Neural cell (in vitro differentiated cells): ENCODE results near the gene MYO3B. TPM values are rescaled to one million over a fixed set of nuclear protein-coding genes. Genes with fewer than 3 reads are reported as not detected.

Source experiments
- H2AFZ ChIP-seq: fragments of 200-600, 300-800 bp; sonication (generic), shearing (Covaris generic); 2 replicates; pipeline ENCODE4 v1.6.0; 2014; ENCODE audit warnings: low read depth, mild to moderate bottlenecking, antibody characterized with exemption, low read length, moderate library complexity
- H3F3A ChIP-seq: fragments of 200-600 bp; shearing (Covaris generic); 2 replicates; pipeline ENCODE4 v1.6.1; 2016; ENCODE audit warnings: mild to moderate bottlenecking, moderate library complexity, mixed read lengths, antibody characterized with exemption, low read length; ENCODE audit not compliant: insufficient read depth, poor library complexity, severe bottlenecking
- H3K27ac ChIP-seq: fragments of 200-600, 300-800 bp; sonication (generic), shearing (Covaris generic); 2 replicates; pipeline ENCODE4 v1.5.1; 2014; ENCODE audit warnings: mild to moderate bottlenecking, low read length, moderate library complexity
- H3K27me3 ChIP-seq: fragments of 300-800, 200-600 bp; sonication (generic), shearing (Covaris generic); 2 replicates; pipeline ENCODE4 v1.6.0; 2014; ENCODE audit warnings: mild to moderate bottlenecking, low read depth, low read length, moderate library complexity; ENCODE audit not compliant: insufficient read depth
- H3K36me3 ChIP-seq: fragments of 300-800, 200-600 bp; sonication (generic), shearing (Covaris generic); 2 replicates; pipeline ENCODE4 v1.5.1; 2014; ENCODE audit warnings: mild to moderate bottlenecking, antibody characterized with exemption, low read length, moderate library complexity; ENCODE audit not compliant: insufficient read depth
- H3K4me2 ChIP-seq: fragments of 300-800, 200-600 bp; sonication (generic), shearing (Covaris generic); 2 replicates; pipeline ENCODE4 v1.6.0; 2014; ENCODE audit warnings: mild to moderate bottlenecking, low read length
- H3K4me3 ChIP-seq: fragments of 300-800, 200-600 bp; sonication (generic), shearing (Covaris generic); 2 replicates; pipeline ENCODE4 v1.5.1; 2014; ENCODE audit warnings: mild to moderate bottlenecking, low read length, moderate library complexity
- H3K79me2 ChIP-seq: fragments of 200-600 bp; shearing (Covaris generic); replicated peaks from 2 replicates; pipeline ENCODE4 v1.6.0; 2014; ENCODE audit warnings: mild to moderate bottlenecking, low read length, moderate library complexity; ENCODE audit not compliant: insufficient read depth
- H3K9ac ChIP-seq: fragments of 300-800, 200-600 bp; sonication (generic), shearing (Covaris generic); 2 replicates; pipeline ENCODE4 v1.6.1; 2016; ENCODE audit warnings: mild to moderate bottlenecking, low read length, mixed read lengths
- H3K9me2 ChIP-seq: fragments of 200-600 bp; shearing (Covaris generic); 2 replicates; pipeline ENCODE4 v1.6.1; 2016; ENCODE audit warnings: mild to moderate bottlenecking, low read length, mixed read lengths; ENCODE audit not compliant: insufficient read depth
- H3K9me3 ChIP-seq: fragments of 200-600, 300-800 bp; sonication (generic), shearing (Covaris generic); 2 replicates; pipeline ENCODE4 v1.6.1; 2016; ENCODE audit warnings: mild to moderate bottlenecking, mixed run types, low read length, moderate library complexity, mixed read lengths
- H4K20me1 ChIP-seq: fragments of 200-600 bp; shearing (Covaris generic); 2 replicates; pipeline ENCODE4 v1.6.1; 2016; ENCODE audit warnings: mild to moderate bottlenecking, mixed run types; ENCODE audit not compliant: insufficient read depth
- CTCF ChIP-seq: fragments of 450-650 bp; IDR thresholded peaks from 2 replicates; pipeline ENCODE4 v1.5.1; 2014; ENCODE audit warnings: antibody characterized with exemption, mild to moderate bottlenecking, moderate library complexity; ENCODE audit not compliant: poor library complexity, severe bottlenecking
- EP300 ChIP-seq: fragments of 450-650 bp; conservative IDR thresholded peaks from 2 replicates; pipeline ENCODE4 v1.6.1; 2014; ENCODE audit warnings: antibody characterized with exemption, mild to moderate bottlenecking, moderate library complexity; ENCODE audit not compliant: poor library complexity, severe bottlenecking
- EZH2 ChIP-seq: fragments of 200-600, 300-800 bp; shearing (Covaris generic), sonication (generic); IDR thresholded peaks from 2 replicates; pipeline ENCODE4 v1.6.1; 2014; ENCODE audit warnings: antibody characterized with exemption, low read length, borderline replicate concordance, mild to moderate bottlenecking; ENCODE audit not compliant: insufficient read depth, poor library complexity, severe bottlenecking
- MXI1 ChIP-seq: fragments of 450-650 bp; conservative IDR thresholded peaks from 2 replicates; pipeline ENCODE4 v1.6.1; 2014; ENCODE audit warnings: antibody characterized with exemption, mild to moderate bottlenecking; ENCODE audit not compliant: poor library complexity, severe bottlenecking
- POLR2AphosphoS5 ChIP-seq: IDR thresholded peaks from 2 replicates; pipeline ENCODE4 v1.6.1; 2012
- RAD21 ChIP-seq: fragments of 450-650 bp; conservative IDR thresholded peaks from 2 replicates; pipeline ENCODE4 v1.6.1; 2014; ENCODE audit warnings: antibody characterized with exemption, mild to moderate bottlenecking, moderate library complexity
- REST ChIP-seq: IDR thresholded peaks from 2 replicates; pipeline ENCODE4 v1.6.1; 2012; ENCODE audit warnings: borderline replicate concordance
- SMC3 ChIP-seq: fragments of 450-650 bp; conservative IDR thresholded peaks from 2 replicates; pipeline ENCODE4 v1.6.1; 2014; ENCODE audit warnings: antibody characterized with exemption, mild to moderate bottlenecking, moderate library complexity; ENCODE audit not compliant: poor library complexity
- TAF1 ChIP-seq: IDR thresholded peaks from 2 replicates; pipeline ENCODE4 v1.6.1; 2012; ENCODE audit warnings: low read depth
- polyA plus RNA-seq: library from polyadenylated mRNA; depleted of rRNA; stranded (reverse); fragments of >200 nt; gene quantifications from 2 replicates; pipeline ENCODE4 v1.2.3, GENCODE V29; 2014

MYO3B gene
- polyA plus RNA-seq, 1 donor from 2014 or later: 0.11 TPM

GRCh38 chr2:170201734-170202393, 23.9 kb downstream of the MYO3B start (continued):
- TF ChIP-seq REST: no peak

- H3K4me3 ChIP-seq: no peak overlapping the region
- H3K4me2 ChIP-seq: no peak overlapping the region
- H3K27ac ChIP-seq: no peak overlapping the region
- no peaks in the 10 kb centered on the region for H3K27me3 ChIP-seq
- H4K20me1 ChIP-seq: no peaks in the 10 kb centered on the region
- H3K9me3 ChIP-seq: no peaks in the 10 kb centered on the region
- H3K36me3 ChIP-seq: no peaks in the 10 kb centered on the region
- H3K79me2 ChIP-seq: no peaks in the 10 kb centered on the region
- H3K9ac ChIP-seq: no peak overlapping the region
- H3K9me2 ChIP-seq: no peaks in the 10 kb centered on the region
- TF ChIP-seq CTCF (no peak), REST (no peak), TAF1 (no peak), EP300 (no peak), MXI1 (no peak), SMC3 (no peak), EZH2 (no peak), RAD21 (no peak), POLR2AphosphoS5 (no peak)
- no peak overlapping the region for H2AFZ ChIP-seq
- H3F3A ChIP-seq: no peaks in the 10 kb centered on the region
Measured at GRCh38 chr2:170202437-170202836, 24.5 kb downstream of the MYO3B start.
